Measurements from ENCODE around the gene UGP2. TPM values are rescaled to one million over a fixed set of nuclear protein-coding genes. Genes with fewer than 3 reads are reported as not detected.

The UGP2 gene
- total and polyA plus RNA-seq, 2 donors (not counting 3 experiments of a cell fraction or from before 2014, with no cell fraction given) = 14.2 to 57.7 TPM

DNA sequence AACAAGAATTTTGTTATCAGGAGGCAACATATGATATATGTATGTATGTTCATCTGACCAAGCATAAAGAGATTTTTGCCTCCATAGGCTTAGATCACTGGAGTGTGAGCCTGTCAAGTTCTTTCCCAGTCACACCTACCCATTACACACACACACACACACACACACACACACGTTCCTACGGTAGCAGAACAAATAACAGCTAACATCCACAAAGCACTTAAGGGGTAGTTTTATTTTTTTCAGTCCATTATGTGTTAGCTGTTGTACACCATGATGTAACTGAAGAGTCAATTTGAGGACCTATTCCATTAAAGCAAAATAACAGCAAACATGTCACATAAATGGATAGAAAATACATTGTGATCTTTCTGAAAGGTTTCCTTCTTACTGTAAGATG lies 39.5 kb downstream of the UGP2 start:
- no peaks in the 10 kb centered on the region for H3K4me1 ChIP-seq (ENCODE audit: control insufficient read depth, extremely low read depth, insufficient read depth, low read length)
- no peak overlapping the region for H3K9ac ChIP-seq (replicated peaks; ENCODE audit: extremely low read depth, insufficient read depth, low read length)
- H3K36me3 ChIP-seq (ENCODE audit: control insufficient read depth in 2 of 2, extremely low read depth in 1 of 2, insufficient read depth in 2 of 2, low read length in 2 of 2) = peaks cover 5 to 8% of the 10 kb centered on the region in 2 experiments
- H3K4me3 ChIP-seq (replicated peaks in 1 of 3; ENCODE audit: insufficient read depth in 1 of 3, low read depth in 1 of 3, low read length in 3 of 3) = no peak overlapping the region
- dilution Hi-C loops (cut with MboI; ENCODE audit: extremely low pct_ligation_motif_present, low sequenced_read_pairs) = no loop called here
- no peaks in the 10 kb centered on the region for H4K20me1 ChIP-seq (replicated peaks; ENCODE audit: control insufficient read depth, extremely low read depth, insufficient read depth, low read length)
- no peaks in the 10 kb centered on the region for H3K9me1 ChIP-seq (replicated peaks; ENCODE audit: control insufficient read depth, extremely low read depth, insufficient read depth, low read length)
- H3K27ac ChIP-seq (ENCODE audit: insufficient read depth, low read depth, low read length) = no peak overlapping the region
- FAIRE-seq = no peak
- CTCF ChIA-PET = no interaction called here
- H2AFZ ChIP-seq (ENCODE audit: low read depth, low read length) = no peak overlapping the region
- no peak for DNase-seq (ENCODE audit: low read depth, low spot score)
- no peaks in the 10 kb centered on the region for H3K79me2 ChIP-seq (ENCODE audit: control insufficient read depth, insufficient read depth, low read length)
- intact Hi-C loops (cut with micrococcal nuclease) = loop anchor here (5.0 kb wide), 1 partner anchor 246 kb away; no protein-coding TSS in a partner anchor
- H3K27me3 ChIP-seq (ENCODE audit: control insufficient read depth in 2 of 2, insufficient read depth in 2 of 2, low read length in 2 of 2) = no peaks in the 10 kb centered on the region
- H3K4me2 ChIP-seq (ENCODE audit: insufficient read depth, low read length) = no peak overlapping the region
- no TSS peak for BruUV-seq (replicated peaks)
- H3K9me3 ChIP-seq (replicated peaks; ENCODE audit: control insufficient read depth, insufficient read depth, low read length) = no peaks in the 10 kb centered on the region
- POLR2A ChIA-PET = interaction anchor here (0.7 kb wide), 1 partner anchor 58 kb away, joined by 3 read pairs; no protein-coding TSS in a partner anchor
- TF ChIP-seq EZH2 (IDR thresholded peaks at IDR 0.05; ENCODE audit: borderline replicate concordance, low read depth, low read length, severe bottlenecking) (no peak), MYC (IDR thresholded peaks at IDR 0.05; ENCODE audit: low read depth, low read length) (no peak), FOS (IDR thresholded peaks at IDR 0.05; ENCODE audit: borderline replicate concordance, insufficient read depth, low read length) (no peak), GATA2 (IDR thresholded peaks at IDR 0.05; ENCODE audit: insufficient read depth, insufficient read length, low read depth, low read length) (no peak), POLR2AphosphoS5 (IDR thresholded peaks at IDR 0.05; ENCODE audit: insufficient read depth, low read depth, low read length) (no peak), POLR2A (IDR thresholded peaks at IDR 0.05; ENCODE audit: low read depth, low read length) (no peak), JUN (IDR thresholded peaks at IDR 0.05; ENCODE audit: borderline replicate concordance, insufficient read depth, insufficient read length, low read depth) (no peak)
- TF ChIP-seq, protein P1, sequence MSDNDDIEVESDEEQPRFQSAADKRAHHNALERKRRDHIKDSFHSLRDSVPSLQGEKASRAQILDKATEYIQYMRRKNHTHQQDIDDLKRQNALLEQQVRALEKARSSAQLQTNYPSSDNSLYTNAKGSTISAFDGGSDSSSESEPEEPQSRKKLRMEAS (IDR thresholded peaks at IDR 0.05; ENCODE audit: insufficient read depth, insufficient read length) = no peak
- TF ChIP-seq, protein P2, sequence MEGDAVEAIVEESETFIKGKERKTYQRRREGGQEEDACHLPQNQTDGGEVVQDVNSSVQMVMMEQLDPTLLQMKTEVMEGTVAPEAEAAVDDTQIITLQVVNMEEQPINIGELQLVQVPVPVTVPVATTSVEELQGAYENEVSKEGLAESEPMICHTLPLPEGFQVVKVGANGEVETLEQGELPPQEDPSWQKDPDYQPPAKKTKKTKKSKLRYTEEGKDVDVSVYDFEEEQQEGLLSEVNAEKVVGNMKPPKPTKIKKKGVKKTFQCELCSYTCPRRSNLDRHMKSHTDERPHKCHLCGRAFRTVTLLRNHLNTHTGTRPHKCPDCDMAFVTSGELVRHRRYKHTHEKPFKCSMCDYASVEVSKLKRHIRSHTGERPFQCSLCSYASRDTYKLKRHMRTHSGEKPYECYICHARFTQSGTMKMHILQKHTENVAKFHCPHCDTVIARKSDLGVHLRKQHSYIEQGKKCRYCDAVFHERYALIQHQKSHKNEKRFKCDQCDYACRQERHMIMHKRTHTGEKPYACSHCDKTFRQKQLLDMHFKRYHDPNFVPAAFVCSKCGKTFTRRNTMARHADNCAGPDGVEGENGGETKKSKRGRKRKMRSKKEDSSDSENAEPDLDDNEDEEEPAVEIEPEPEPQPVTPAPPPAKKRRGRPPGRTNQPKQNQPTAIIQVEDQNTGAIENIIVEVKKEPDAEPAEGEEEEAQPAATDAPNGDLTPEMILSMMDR (IDR thresholded peaks at IDR 0.05; ENCODE audit: extremely low read depth in 1 of 2, insufficient read depth in 1 of 2, low read depth in 1 of 2, low read length in 2 of 2) = no peak
